ENCODE measurements around the gene RCBTB1. TPM values are rescaled to one million over a fixed set of nuclear protein-coding genes. Genes with fewer than 3 reads are reported as not detected.

RCBTB1 gene
- total RNA-seq, 1 donor from 2014 or later, result 16.1 TPM

- H3K9me3 Mint-ChIP-seq (ENCODE audit: unreplicated experiment), result no peaks in the 10 kb centered on the region
- Histone ChIP-seq H2AFZ (ENCODE audit: low read depth, low read length) (no peak overlapping the region), H3K27ac (ENCODE audit: low read depth, low read length) (no peak overlapping the region), H3K36me3 (ENCODE audit: insufficient read depth, low read length) (no peaks in the 10 kb centered on the region), H4K20me1 (ENCODE audit: insufficient read depth, low read length) (no peaks in the 10 kb centered on the region), H3K9ac (ENCODE audit: low read length) (no peak overlapping the region), H3K4me3 (ENCODE audit: insufficient read depth, low read depth, low read length) (no peak overlapping the region), H3K9me3 (ENCODE audit: insufficient read depth, low read depth, low read length) (no peaks in the 10 kb centered on the region), H3K4me1 (ENCODE audit: insufficient read depth, low read length) (peaks cover 11% of the 10 kb centered on the region), H3K4me2 (ENCODE audit: low read length) (no peak overlapping the region), H3K79me2 (ENCODE audit: insufficient read depth, low read length) (no peaks in the 10 kb centered on the region), H3K27me3 (ENCODE audit: insufficient read depth, low read length) (no peaks in the 10 kb centered on the region)
- no peak for TF ChIP-seq EZH2 (IDR thresholded peaks at IDR 0.05; ENCODE audit: insufficient read depth, low read length)
- TF ChIP-seq CTCF (IDR thresholded peaks at IDR 0.05; ENCODE audit: insufficient read depth, low read depth, low read length), result no peak
- no peak for FAIRE-seq
- peaks cover 5% of the 10 kb centered on the region for H3K36me3 Mint-ChIP-seq (ENCODE audit: low read depth, unreplicated experiment)
- H3K27ac Mint-ChIP-seq (ENCODE audit: unreplicated experiment), result no peak overlapping the region
- no peak overlapping the region for H3K4me3 Mint-ChIP-seq (ENCODE audit: unreplicated experiment)
- H3K4me1 Mint-ChIP-seq (ENCODE audit: low read depth, unreplicated experiment), result peaks cover 6% of the 10 kb centered on the region
- DNase-seq (ENCODE audit: low read depth), result no peak
- peaks cover 4% of the 10 kb centered on the region for H3K27me3 Mint-ChIP-seq (ENCODE audit: low read depth, unreplicated experiment)
Measured at GRCh38 chr13:49632156-49632555, 46.8 kb upstream of the RCBTB1 start.

GRCh38 chr13:49630580-49630979, 45.2 kb upstream of the RCBTB1 start:
- Histone ChIP-seq H3K79me2 (ENCODE audit: insufficient read depth, low read length) (no peaks in the 10 kb centered on the region), H3K27ac (ENCODE audit: low read depth, low read length) (no peak overlapping the region), H3K4me2 (ENCODE audit: low read length) (no peak overlapping the region), H2AFZ (ENCODE audit: low read depth, low read length) (no peak overlapping the region), H3K36me3 (ENCODE audit: insufficient read depth, low read length) (no peaks in the 10 kb centered on the region), H3K27me3 (ENCODE audit: insufficient read depth, low read length) (no peaks in the 10 kb centered on the region), H3K9ac (ENCODE audit: low read length) (no peak overlapping the region), H3K4me1 (ENCODE audit: insufficient read depth, low read length) (peaks cover 14% of the 10 kb centered on the region), H4K20me1 (ENCODE audit: insufficient read depth, low read length) (no peaks in the 10 kb centered on the region), H3K9me3 (ENCODE audit: insufficient read depth, low read depth, low read length) (no peaks in the 10 kb centered on the region), H3K4me3 (ENCODE audit: insufficient read depth, low read depth, low read length) (no peak overlapping the region)
- no peak for TF ChIP-seq CTCF (IDR thresholded peaks at IDR 0.05; ENCODE audit: insufficient read depth, low read depth, low read length)
- no peak for TF ChIP-seq EZH2 (IDR thresholded peaks at IDR 0.05; ENCODE audit: insufficient read depth, low read length)
- DNase-seq (ENCODE audit: low read depth) (no peak), FAIRE-seq (no peak)
- Mint-ChIP-seq H3K27me3 (ENCODE audit: low read depth, unreplicated experiment) (peaks cover 4% of the 10 kb centered on the region), H3K9me3 (ENCODE audit: unreplicated experiment) (no peaks in the 10 kb centered on the region), H3K36me3 (ENCODE audit: low read depth, unreplicated experiment) (no peaks in the 10 kb centered on the region), H3K27ac (ENCODE audit: unreplicated experiment) (no peak overlapping the region), H3K4me3 (ENCODE audit: unreplicated experiment) (no peak overlapping the region), H3K4me1 (ENCODE audit: low read depth, unreplicated experiment) (peaks cover 11% of the 10 kb centered on the region)

- Histone ChIP-seq H3K4me3 (ENCODE audit: insufficient read depth, low read depth, low read length) (no peak overlapping the region), H3K79me2 (ENCODE audit: insufficient read depth, low read length) (no peaks in the 10 kb centered on the region), H3K27ac (ENCODE audit: low read depth, low read length) (no peak overlapping the region), H3K9me3 (ENCODE audit: insufficient read depth, low read depth, low read length) (no peaks in the 10 kb centered on the region), H3K4me2 (ENCODE audit: low read length) (peak overlapping the region; percentile 32), H3K9ac (ENCODE audit: low read length) (no peak overlapping the region), H4K20me1 (ENCODE audit: insufficient read depth, low read length) (no peaks in the 10 kb centered on the region), H2AFZ (ENCODE audit: low read depth, low read length) (no peak overlapping the region), H3K27me3 (ENCODE audit: insufficient read depth, low read length) (no peaks in the 10 kb centered on the region), H3K4me1 (ENCODE audit: insufficient read depth, low read length) (peaks cover 14% of the 10 kb centered on the region), H3K36me3 (ENCODE audit: insufficient read depth, low read length) (no peaks in the 10 kb centered on the region)
- Mint-ChIP-seq H3K9me3 (ENCODE audit: unreplicated experiment) (no peaks in the 10 kb centered on the region), H3K27ac (ENCODE audit: unreplicated experiment) (peak overlapping the region; percentile 42), H3K36me3 (ENCODE audit: low read depth, unreplicated experiment) (no peaks in the 10 kb centered on the region), H3K4me3 (ENCODE audit: unreplicated experiment) (no peak overlapping the region), H3K27me3 (ENCODE audit: low read depth, unreplicated experiment) (no peaks in the 10 kb centered on the region), H3K4me1 (ENCODE audit: low read depth, unreplicated experiment) (peaks cover 12% of the 10 kb centered on the region)
- DNase-seq (ENCODE audit: low read depth) (no peak), FAIRE-seq (no peak)
- TF ChIP-seq CTCF (IDR thresholded peaks at IDR 0.05; ENCODE audit: insufficient read depth, low read depth, low read length) (no peak), EZH2 (IDR thresholded peaks at IDR 0.05; ENCODE audit: insufficient read depth, low read length) (no peak)
Measured at GRCh38 chr13:49629947-49630346, 44.6 kb upstream of the RCBTB1 start.

All from astrocyte (in vitro differentiated cells and primary cell).